Myocyte (in vitro differentiated cells): ENCODE measurements around the gene ME3. TPM values are rescaled to one million over a fixed set of nuclear protein-coding genes. Genes with fewer than 3 reads are reported as not detected.

Experiments
- DNase-seq: peaks from one replicate; pipeline ENCODE4 v3.0.0-alpha.2; 2012; ENCODE audit warnings: low read depth
- polyA plus RNA-seq: library from polyadenylated mRNA; unstranded; fragments of >200 nt; gene quantifications from one replicate; pipeline ENCODE4 v1.2.1, GENCODE V29; 2012; ENCODE audit warnings: missing spikeins
- total RNA-seq: library from RNA; depleted of rRNA; stranded (reverse); fragments of >200 nt; gene quantifications from 2 replicates; pipeline ENCODE4 v1.2.3, GENCODE V29; 2014

ME3 gene
- total RNA-seq, result 15.0 and 18.9 TPM in 2 replicates
- 18.5 TPM for polyA plus RNA-seq

GRCh38 chr11:86672007-86672621, at the start of gene ME3:
Gene ME3, minus strand, starts transcription at chr11:86672616.
- DNase-seq, result peak; percentile 82

GRCh38 chr11:86722006-86722405, 49.6 kb upstream of the ME3 start:
- DNase-seq, result no peak

- no peak for DNase-seq
Observed at GRCh38 chr11:86720546-86720945, 48.1 kb upstream of the ME3 start.

GRCh38 chr11:86719781-86720463, 47.5 kb upstream of the ME3 start:
- DNase-seq, result peak; percentile 66

GRCh38 chr11:86718999-86719398, 46.6 kb upstream of the ME3 start:
- DNase-seq, result no peak

- no peak for DNase-seq
Observed at GRCh38 chr11:86718521-86718920, 46.1 kb upstream of the ME3 start.

GRCh38 chr11:86717817-86718501, 45.5 kb upstream of the ME3 start:
- DNase-seq, result peak; percentile 33

GRCh38 chr11:86715611-86716010, 43.2 kb upstream of the ME3 start:
- peak; percentile 76 for DNase-seq

GRCh38 chr11:86713552-86713951, 41.1 kb upstream of the ME3 start:
- DNase-seq, result no peak

GRCh38 chr11:86710936-86711335, 38.5 kb upstream of the ME3 start:
- no peak for DNase-seq

GRCh38 chr11:86708669-86709068, 36.3 kb upstream of the ME3 start:
- no peak for DNase-seq

GRCh38 chr11:86706338-86707131, 34.1 kb upstream of the ME3 start:
- DNase-seq, result no peak

GRCh38 chr11:86704710-86705109, 32.3 kb upstream of the ME3 start:
- no peak for DNase-seq

GRCh38 chr11:86703987-86704386, 31.6 kb upstream of the ME3 start:
- DNase-seq, result no peak

GRCh38 chr11:86702220-86702983, 30.0 kb upstream of the ME3 start:
- DNase-seq, result no peak

GRCh38 chr11:86699040-86699791, 26.8 kb upstream of the ME3 start:
- DNase-seq, result no peak

GRCh38 chr11:86698639-86699038, 26.2 kb upstream of the ME3 start:
- DNase-seq, result no peak

GRCh38 chr11:86696451-86696850, 24.0 kb upstream of the ME3 start:
- no peak for DNase-seq

- peak; percentile 78 for DNase-seq
Observed at GRCh38 chr11:86696004-86696403, 23.6 kb upstream of the ME3 start.

GRCh38 chr11:86695373-86695772, 23.0 kb upstream of the ME3 start:
- DNase-seq, result no peak
